Mammary epithelial cell (primary cell): ENCODE results near the gene ARHGAP15.

Experiments used
- CTCF ChIP-seq, 2 donors: IDR thresholded peaks in 1 of 2; conservative IDR thresholded peaks in 1 of 2; 2 replicates each; pipeline ENCODE4 v1.5.1; 2011 to 2012; ENCODE audit warnings: inconsistent platforms in 2 of 2, low read length in 2 of 2, mild to moderate bottlenecking in 2 of 2, control low read depth in 1 of 2, low read depth in 1 of 2; ENCODE audit not compliant: insufficient read depth in 1 of 2; ENCODE audit errors: extremely low read depth in 1 of 2
- EZH2 ChIP-seq: IDR thresholded peaks from 2 replicates; pipeline ENCODE4 v1.6.1; 2012; ENCODE audit warnings: low read length, inconsistent platforms, borderline replicate concordance

- TF ChIP-seq CTCF (conservative IDR thresholded peaks at IDR 0.05 in 1 of 2, IDR thresholded peaks at IDR 0.05 in 1 of 2; ENCODE audit: extremely low read depth in 1 of 2, insufficient read depth in 1 of 2, low read depth in 1 of 2, low read length in 2 of 2) (no peak), EZH2 (no peak)
Measured at GRCh38 chr2:143255086-143255485, 125.9 kb downstream of the ARHGAP15 start.
